Left ventricle myocardium superior (tissue), 1 donor: ENCODE measurements around the gene ZFYVE28. TPM values are rescaled to one million over a fixed set of nuclear protein-coding genes. Genes with fewer than 3 reads are reported as not detected.
"Not testable (repeated sequence)": the region's sequence is repeated elsewhere in the genome, so short reads cannot be mapped to it uniquely, and the experiment has no call there.

Experiments used
- ATAC-seq: fragments of 200-7000 bp; cut with Tn5 transposase; one replicate; pipeline ENCODE4 v1.9.1; 2020; ENCODE audit warnings: mild to moderate bottlenecking, moderate library complexity
- DNase-seq: peaks from one replicate; pipeline ENCODE4 v3.0.0-alpha.2; 2020
- intact Hi-C: fragments of 100-400 bp; cut with micrococcal nuclease; formaldehyde crosslinking; loops from one replicate; pipeline ENCODE4 v1.11.0; 2022
- total RNA-seq: library from RNA; stranded (reverse); fragmentation: NEBNext Ultra II Directional; extraction: Animal tissue kit (Norgen Biotek cat#: 25700); gene quantifications from one replicate; pipeline ENCODE4 v1.2.1, GENCODE V29; 2021
- donor health status: DM: no; HTN: yes; CAD: no; lungs with severe emphysema.

Gene ZFYVE28
- total RNA-seq, 1 donor from 2014 or later: 5.6 TPM

- intact Hi-C loops, DNase-seq: not testable (repeated sequence)
These were observed 35.2 kb downstream of the ZFYVE28 start for GRCh38 chr4:2383220-2383631.

GRCh38 chr4:2382769-2383202 is 35.7 kb downstream of the ZFYVE28 start:
- ATAC-seq, intact Hi-C loops, DNase-seq: not testable (repeated sequence)

More at GRCh38 chr4:2383220-2383631, 35.2 kb downstream of the ZFYVE28 start:
- ATAC-seq: not testable (repeated sequence)

- ATAC-seq, DNase-seq, intact Hi-C loops: not testable (repeated sequence)
These were observed 37.9 kb downstream of the ZFYVE28 start for GRCh38 chr4:2380589-2380988.

- ATAC-seq: no peak
- DNase-seq: no peak
- intact Hi-C loops: no loop called here
These were observed 39.5 kb downstream of the ZFYVE28 start for GRCh38 chr4:2378898-2379297.

- no peak for ATAC-seq
- intact Hi-C loops: no loop called here
- DNase-seq: no peak
These were observed 40.0 kb downstream of the ZFYVE28 start for GRCh38 chr4:2378401-2378800.

GRCh38 chr4:2377241-2377640 is 41.2 kb downstream of the ZFYVE28 start:
- DNase-seq (no peak), ATAC-seq (no peak)
- intact Hi-C loops: no loop called here

- no peak for DNase-seq
- ATAC-seq: no peak
- intact Hi-C loops: no loop called here
These were observed 43.0 kb downstream of the ZFYVE28 start for GRCh38 chr4:2375427-2375826.

GRCh38 chr4:2373532-2373931 is 44.9 kb downstream of the ZFYVE28 start:
- intact Hi-C loops: no loop called here
- no peak for ATAC-seq
- no peak for DNase-seq

GRCh38 chr4:2372488-2373030 is 45.9 kb downstream of the ZFYVE28 start:
- intact Hi-C loops: no loop called here
- DNase-seq: no peak
- ATAC-seq: no peak

GRCh38 chr4:2371765-2372487 is 46.5 kb downstream of the ZFYVE28 start:
- intact Hi-C loops: no loop called here
- no peak for ATAC-seq
- no peak for DNase-seq

- DNase-seq (no peak), ATAC-seq (no peak)
- intact Hi-C loops: no loop called here
These were observed 47.7 kb downstream of the ZFYVE28 start for GRCh38 chr4:2370597-2371320.

GRCh38 chr4:2368746-2369437 is 49.6 kb downstream of the ZFYVE28 start:
- intact Hi-C loops: no loop called here
- DNase-seq: no peak
- no peak for ATAC-seq

- DNase-seq (no peak), ATAC-seq (no peak)
- intact Hi-C loops: no loop called here
These were observed 50.8 kb downstream of the ZFYVE28 start for GRCh38 chr4:2367626-2368025.

GRCh38 chr4:2366252-2367192 is 51.9 kb downstream of the ZFYVE28 start:
- ATAC-seq: no peak
- DNase-seq: no peak
- intact Hi-C loops: no loop called here

GRCh38 chr4:2365913-2366210 is 52.6 kb downstream of the ZFYVE28 start:
- intact Hi-C loops: no loop called here
- no peak for DNase-seq
- no peak for ATAC-seq

- peak; percentile 26 for ATAC-seq
- intact Hi-C loops: no loop called here
- no peak for DNase-seq
These were observed 53.2 kb downstream of the ZFYVE28 start for GRCh38 chr4:2365054-2365912.

- peak; percentile 72 for DNase-seq
- peak; percentile 87 for ATAC-seq
- intact Hi-C loops: no loop called here
These were observed 53.8 kb downstream of the ZFYVE28 start for GRCh38 chr4:2364654-2365053.
